ENCODE results near the gene KRTAP4-5.

DNA sequence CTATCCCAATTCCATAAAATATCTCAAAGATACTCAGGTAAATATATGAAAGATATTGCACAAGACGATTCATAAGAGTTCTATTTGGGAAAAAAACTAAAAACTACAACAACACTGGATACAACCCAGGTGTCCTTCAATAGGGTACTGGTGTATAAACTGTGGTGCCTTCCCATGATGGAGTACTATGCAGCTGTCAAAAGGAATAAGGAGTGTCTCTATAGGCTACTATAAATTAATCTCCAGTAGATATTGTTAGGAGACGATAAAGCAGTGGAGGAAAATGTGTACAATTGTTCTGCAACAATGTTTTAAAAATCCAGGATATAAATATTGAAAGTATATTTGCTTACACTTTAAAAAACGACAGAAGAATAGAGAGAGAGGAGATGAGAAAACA, 23.2 kb downstream of the KRTAP4-5 start:
- TF ChIP-seq CTCF (conservative IDR thresholded peaks at IDR 0.05; ENCODE audit: low read depth in 2 of 2): no peak
- TF ChIP-seq CREB1 (CRISPR knock-in tag; IDR thresholded peaks at IDR 0.05; ENCODE audit: low read depth): no peak
- no peak for TF ChIP-seq POLR2AphosphoS5 (IDR thresholded peaks at IDR 0.05; ENCODE audit: low read depth)
- no peak for TF ChIP-seq ZNF114 (CRISPR knock-in tag; IDR thresholded peaks at IDR 0.05)
